NT2/D1 (cell line): ENCODE results near the gene RALB.

Experiments
- SUZ12 ChIP-seq: IDR thresholded peaks from 2 replicates; pipeline ENCODE4 v1.6.1; 2011; ENCODE audit not compliant: insufficient read length, insufficient read depth; ENCODE audit errors: extremely low read depth
- ZNF274 ChIP-seq: IDR thresholded peaks from 2 replicates; pipeline ENCODE4 v1.6.1; 2011; ENCODE audit warnings: mild to moderate bottlenecking, low read depth, low read length

GRCh38 chr2:120258196-120258595, 5.5 kb downstream of the RALB start:
- TF ChIP-seq ZNF274 (no peak), SUZ12 (no peak)
